Measurements from ENCODE around the gene HMGA1. TPM values are rescaled to one million over a fixed set of nuclear protein-coding genes. Genes with fewer than 3 reads are reported as not detected.

HMGA1 gene
- total RNA-seq, 1 experiment from 2014 or later = 2,446 TPM

DNA sequence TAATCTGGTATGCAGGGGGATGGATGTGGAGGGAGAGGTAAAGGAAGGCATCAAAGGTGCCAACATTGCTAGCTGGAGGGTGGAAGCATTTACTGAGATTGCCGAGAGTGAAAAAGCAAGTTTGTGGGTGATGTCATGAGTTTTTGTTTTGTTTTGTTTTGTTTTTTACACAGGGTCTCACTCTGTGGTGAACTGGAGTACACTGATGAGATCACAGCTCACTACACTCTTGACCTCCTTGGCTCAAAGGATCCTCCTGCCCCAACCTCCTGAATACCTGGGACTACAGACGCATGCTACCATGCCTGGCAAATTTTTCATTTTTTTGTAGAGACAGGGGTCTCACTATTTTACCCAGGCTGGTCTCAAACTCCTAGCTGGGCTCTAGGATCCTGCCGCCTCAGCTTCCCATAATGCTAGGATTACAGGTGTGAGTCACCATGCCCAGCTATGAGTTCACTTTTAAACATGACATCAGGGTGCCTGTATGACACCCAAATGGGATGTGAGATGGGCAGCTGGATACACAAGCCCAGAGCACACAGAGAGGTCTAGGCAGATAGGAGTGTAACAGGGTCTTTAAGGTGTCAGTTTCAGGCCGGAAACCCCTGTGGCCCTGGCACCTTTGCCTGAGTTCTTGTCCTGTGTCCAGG is 35.1 kb upstream of the HMGA1 start:
- H3K4me1 Mint-ChIP-seq = peaks cover 52% of the 10 kb centered on the region
- ATAC-seq (no peak), DNase-seq (ENCODE audit: low spot score) (no peak)
- no peaks in the 10 kb centered on the region for H3K36me3 Mint-ChIP-seq
- H3K9me3 Mint-ChIP-seq = peaks cover 7% of the 10 kb centered on the region
- no peak for TF ChIP-seq ESRRA (CRISPR knock-in tag; IDR thresholded peaks at IDR 0.05; ENCODE audit: borderline replicate concordance)
- TF ChIP-seq, protein P1, sequence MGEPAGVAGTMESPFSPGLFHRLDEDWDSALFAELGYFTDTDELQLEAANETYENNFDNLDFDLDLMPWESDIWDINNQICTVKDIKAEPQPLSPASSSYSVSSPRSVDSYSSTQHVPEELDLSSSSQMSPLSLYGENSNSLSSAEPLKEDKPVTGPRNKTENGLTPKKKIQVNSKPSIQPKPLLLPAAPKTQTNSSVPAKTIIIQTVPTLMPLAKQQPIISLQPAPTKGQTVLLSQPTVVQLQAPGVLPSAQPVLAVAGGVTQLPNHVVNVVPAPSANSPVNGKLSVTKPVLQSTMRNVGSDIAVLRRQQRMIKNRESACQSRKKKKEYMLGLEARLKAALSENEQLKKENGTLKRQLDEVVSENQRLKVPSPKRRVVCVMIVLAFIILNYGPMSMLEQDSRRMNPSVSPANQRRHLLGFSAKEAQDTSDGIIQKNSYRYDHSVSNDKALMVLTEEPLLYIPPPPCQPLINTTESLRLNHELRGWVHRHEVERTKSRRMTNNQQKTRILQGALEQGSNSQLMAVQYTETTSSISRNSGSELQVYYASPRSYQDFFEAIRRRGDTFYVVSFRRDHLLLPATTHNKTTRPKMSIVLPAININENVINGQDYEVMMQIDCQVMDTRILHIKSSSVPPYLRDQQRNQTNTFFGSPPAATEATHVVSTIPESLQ (CRISPR knock-in tag; IDR thresholded peaks at IDR 0.05) = no peak
- no peak overlapping the region for H3K4me3 Mint-ChIP-seq
- POLR2A ChIA-PET = interaction anchor here (0.8 to 2.3 kb wide), 6 partner anchors 22 to 42 kb away, joined by 3 to 16 read pairs (median 6); partner anchors contain the start of gene HMGA1
- H3K27ac Mint-ChIP-seq = peak overlapping the region; percentile 29; the same call in 1 of the 2 replicates
- no peaks in the 10 kb centered on the region; the same call in 1 of the 2 replicates for H3K27me3 Mint-ChIP-seq (ENCODE audit: low read depth)
- CTCF ChIA-PET = interaction anchor here (0.6 to 3.4 kb wide), 7 partner anchors 17 to 45 kb away, joined by 3 to 17 read pairs (median 4); partner anchors contain the start of gene HMGA1

DNA sequence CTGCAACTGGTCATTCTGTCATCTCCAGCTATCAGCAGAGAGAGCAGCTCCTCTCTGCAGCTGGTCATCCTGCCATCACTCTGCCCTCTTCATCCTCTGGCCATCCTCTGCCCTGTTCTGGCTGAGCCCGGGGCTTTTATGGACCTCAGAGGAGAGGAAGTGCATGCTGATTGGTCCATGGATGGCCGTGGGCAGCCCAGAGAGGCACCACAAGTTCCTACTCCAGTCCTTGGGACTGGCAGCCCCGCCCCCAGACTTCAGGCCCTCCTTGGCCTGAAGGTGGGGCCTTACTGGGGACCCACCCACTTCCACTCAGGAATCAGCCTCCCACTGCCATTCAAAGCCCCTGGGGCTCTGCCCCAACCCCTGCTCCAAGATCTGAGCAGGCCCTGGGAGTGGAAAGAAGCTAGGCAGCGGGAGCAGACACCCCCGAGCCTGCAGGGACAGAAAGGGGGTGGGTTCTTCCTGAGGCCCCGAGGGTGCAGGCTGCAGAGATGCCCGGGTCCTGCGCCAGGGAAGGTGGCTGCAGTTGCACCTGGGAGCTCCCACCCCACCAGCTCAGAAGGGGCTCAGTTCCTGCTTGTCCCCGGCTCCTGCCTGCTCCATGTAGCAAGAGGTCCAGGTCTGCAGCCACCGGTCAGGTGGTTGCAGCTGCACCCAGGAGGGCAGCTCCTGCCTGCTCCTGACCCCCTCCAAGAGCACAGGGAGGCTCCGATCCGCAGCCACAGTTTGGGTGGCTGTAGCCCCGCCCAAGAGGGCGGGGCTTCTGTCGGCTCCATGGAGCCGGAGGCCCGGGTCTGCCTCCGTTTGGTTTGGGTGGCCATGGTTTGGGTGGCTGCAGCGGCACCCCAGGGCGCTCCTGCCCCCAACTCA is 34.1 kb upstream of the HMGA1 start:
- ATAC-seq (peak; percentile 77), DNase-seq (ENCODE audit: low spot score) (peak; percentile 69)
- Mint-ChIP-seq H3K27ac (0 out of 2 replicates have a peak overlapping the region, but pooled peaks have one; percentile 52), H3K4me3 (peak overlapping the region; percentile 3; the same call in 1 of the 2 replicates), H3K36me3 (no peaks in the 10 kb centered on the region), H3K4me1 (peaks cover 51% of the 10 kb centered on the region), H3K9me3 (peaks cover 7% of the 10 kb centered on the region), H3K27me3 (ENCODE audit: low read depth) (no peaks in the 10 kb centered on the region; the same call in 1 of the 2 replicates)
- CTCF ChIA-PET = interaction anchor here (0.6 to 3.4 kb wide), 8 partner anchors 16 to 47 kb away, joined by 3 to 17 read pairs (median 4); partner anchors contain the start of genes HMGA1 and SMIM29
- TF ChIP-seq ETV6 (CRISPR knock-in tag; IDR thresholded peaks at IDR 0.05) (peak; percentile 34; the same call in 1 of the 2 replicates), SMAD3 (CRISPR knock-in tag; IDR thresholded peaks at IDR 0.05; ENCODE audit: borderline replicate concordance) (no peak), ZNF423 (CRISPR knock-in tag; IDR thresholded peaks at IDR 0.05) (0 out of 2 replicates have a peak, but pooled peaks have one; percentile 11)
- TF ChIP-seq, protein P2, sequence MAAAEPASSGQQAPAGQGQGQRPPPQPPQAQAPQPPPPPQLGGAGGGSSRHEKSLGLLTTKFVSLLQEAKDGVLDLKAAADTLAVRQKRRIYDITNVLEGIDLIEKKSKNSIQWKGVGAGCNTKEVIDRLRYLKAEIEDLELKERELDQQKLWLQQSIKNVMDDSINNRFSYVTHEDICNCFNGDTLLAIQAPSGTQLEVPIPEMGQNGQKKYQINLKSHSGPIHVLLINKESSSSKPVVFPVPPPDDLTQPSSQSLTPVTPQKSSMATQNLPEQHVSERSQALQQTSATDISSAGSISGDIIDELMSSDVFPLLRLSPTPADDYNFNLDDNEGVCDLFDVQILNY (CRISPR knock-in tag; IDR thresholded peaks at IDR 0.05) = peak; percentile 30; the same call in 1 of the 2 replicates
- TF ChIP-seq, protein P3, sequence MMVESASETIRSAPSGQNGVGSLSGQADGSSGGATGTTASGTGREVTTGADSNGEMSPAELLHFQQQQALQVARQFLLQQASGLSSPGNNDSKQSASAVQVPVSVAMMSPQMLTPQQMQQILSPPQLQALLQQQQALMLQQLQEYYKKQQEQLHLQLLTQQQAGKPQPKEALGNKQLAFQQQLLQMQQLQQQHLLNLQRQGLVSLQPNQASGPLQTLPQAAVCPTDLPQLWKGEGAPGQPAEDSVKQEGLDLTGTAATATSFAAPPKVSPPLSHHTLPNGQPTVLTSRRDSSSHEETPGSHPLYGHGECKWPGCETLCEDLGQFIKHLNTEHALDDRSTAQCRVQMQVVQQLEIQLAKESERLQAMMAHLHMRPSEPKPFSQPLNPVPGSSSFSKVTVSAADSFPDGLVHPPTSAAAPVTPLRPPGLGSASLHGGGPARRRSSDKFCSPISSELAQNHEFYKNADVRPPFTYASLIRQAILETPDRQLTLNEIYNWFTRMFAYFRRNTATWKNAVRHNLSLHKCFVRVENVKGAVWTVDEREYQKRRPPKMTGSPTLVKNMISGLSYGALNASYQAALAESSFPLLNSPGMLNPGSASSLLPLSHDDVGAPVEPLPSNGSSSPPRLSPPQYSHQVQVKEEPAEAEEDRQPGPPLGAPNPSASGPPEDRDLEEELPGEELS (CRISPR knock-in tag; IDR thresholded peaks at IDR 0.05) = no peak
- TF ChIP-seq, protein P4, sequence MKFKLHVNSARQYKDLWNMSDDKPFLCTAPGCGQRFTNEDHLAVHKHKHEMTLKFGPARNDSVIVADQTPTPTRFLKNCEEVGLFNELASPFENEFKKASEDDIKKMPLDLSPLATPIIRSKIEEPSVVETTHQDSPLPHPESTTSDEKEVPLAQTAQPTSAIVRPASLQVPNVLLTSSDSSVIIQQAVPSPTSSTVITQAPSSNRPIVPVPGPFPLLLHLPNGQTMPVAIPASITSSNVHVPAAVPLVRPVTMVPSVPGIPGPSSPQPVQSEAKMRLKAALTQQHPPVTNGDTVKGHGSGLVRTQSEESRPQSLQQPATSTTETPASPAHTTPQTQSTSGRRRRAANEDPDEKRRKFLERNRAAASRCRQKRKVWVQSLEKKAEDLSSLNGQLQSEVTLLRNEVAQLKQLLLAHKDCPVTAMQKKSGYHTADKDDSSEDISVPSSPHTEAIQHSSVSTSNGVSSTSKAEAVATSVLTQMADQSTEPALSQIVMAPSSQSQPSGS (CRISPR knock-in tag; IDR thresholded peaks at IDR 0.05; ENCODE audit: borderline replicate concordance, low read depth) = no peak
- TF ChIP-seq, protein P5, sequence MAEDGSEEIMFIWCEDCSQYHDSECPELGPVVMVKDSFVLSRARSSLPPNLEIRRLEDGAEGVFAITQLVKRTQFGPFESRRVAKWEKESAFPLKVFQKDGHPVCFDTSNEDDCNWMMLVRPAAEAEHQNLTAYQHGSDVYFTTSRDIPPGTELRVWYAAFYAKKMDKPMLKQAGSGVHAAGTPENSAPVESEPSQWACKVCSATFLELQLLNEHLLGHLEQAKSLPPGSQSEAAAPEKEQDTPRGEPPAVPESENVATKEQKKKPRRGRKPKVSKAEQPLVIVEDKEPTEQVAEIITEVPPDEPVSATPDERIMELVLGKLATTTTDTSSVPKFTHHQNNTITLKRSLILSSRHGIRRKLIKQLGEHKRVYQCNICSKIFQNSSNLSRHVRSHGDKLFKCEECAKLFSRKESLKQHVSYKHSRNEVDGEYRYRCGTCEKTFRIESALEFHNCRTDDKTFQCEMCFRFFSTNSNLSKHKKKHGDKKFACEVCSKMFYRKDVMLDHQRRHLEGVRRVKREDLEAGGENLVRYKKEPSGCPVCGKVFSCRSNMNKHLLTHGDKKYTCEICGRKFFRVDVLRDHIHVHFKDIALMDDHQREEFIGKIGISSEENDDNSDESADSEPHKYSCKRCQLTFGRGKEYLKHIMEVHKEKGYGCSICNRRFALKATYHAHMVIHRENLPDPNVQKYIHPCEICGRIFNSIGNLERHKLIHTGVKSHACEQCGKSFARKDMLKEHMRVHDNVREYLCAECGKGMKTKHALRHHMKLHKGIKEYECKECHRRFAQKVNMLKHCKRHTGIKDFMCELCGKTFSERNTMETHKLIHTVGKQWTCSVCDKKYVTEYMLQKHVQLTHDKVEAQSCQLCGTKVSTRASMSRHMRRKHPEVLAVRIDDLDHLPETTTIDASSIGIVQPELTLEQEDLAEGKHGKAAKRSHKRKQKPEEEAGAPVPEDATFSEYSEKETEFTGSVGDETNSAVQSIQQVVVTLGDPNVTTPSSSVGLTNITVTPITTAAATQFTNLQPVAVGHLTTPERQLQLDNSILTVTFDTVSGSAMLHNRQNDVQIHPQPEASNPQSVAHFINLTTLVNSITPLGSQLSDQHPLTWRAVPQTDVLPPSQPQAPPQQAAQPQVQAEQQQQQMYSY (CRISPR knock-in tag; IDR thresholded peaks at IDR 0.05) = peak; percentile 93
- POLR2A ChIA-PET = interaction anchor here (0.8 to 2.3 kb wide), 5 partner anchors 21 to 41 kb away, joined by 3 to 16 read pairs (median 6); partner anchors contain the start of gene HMGA1

Measured in WTC11 (cell line).